LNCaP clone FGC (cell line): Measurements from ENCODE around the gene CYFIP2.

Experiments
- DNase-seq: peaks from one replicate; pipeline ENCODE4 v3.0.0-alpha.2; 2011; ENCODE audit warnings: low read depth
- H3K4me3 ChIP-seq: 2 replicates; pipeline ENCODE4 v1.5.1; 2011; ENCODE audit warnings: mild to moderate bottlenecking, low read depth, low read length, control low read depth
- CTCF ChIP-seq: IDR thresholded peaks from 2 replicates; pipeline ENCODE4 v1.5.1; 2012; ENCODE audit warnings: mild to moderate bottlenecking; ENCODE audit not compliant: control insufficient read depth, insufficient read depth; ENCODE audit errors: extremely low read depth

The CYFIP2 gene

DNA sequence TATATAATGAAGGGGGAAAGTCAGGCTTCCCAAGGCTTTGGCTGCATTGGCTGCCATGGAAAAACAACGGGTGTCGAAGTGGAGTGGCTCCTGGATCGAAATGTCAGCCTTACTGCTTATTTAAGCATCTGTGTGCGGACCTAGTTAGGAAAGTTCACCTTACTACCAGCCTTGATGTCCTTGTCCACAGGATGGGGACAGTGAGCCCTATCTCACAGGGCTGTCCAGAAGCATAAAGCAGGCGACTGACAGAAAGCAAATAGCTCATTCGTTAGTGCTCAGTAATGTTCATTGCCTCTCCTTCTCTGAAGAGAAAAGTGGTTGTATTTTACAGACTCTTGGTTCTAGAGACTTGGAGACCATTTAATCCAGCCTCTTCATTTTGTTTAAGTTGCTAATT is 112.6 kb downstream of the CYFIP2 start:
- no peak for TF ChIP-seq CTCF
- H3K4me3 ChIP-seq, result no peak overlapping the region
- DNase-seq, result no peak

DNA sequence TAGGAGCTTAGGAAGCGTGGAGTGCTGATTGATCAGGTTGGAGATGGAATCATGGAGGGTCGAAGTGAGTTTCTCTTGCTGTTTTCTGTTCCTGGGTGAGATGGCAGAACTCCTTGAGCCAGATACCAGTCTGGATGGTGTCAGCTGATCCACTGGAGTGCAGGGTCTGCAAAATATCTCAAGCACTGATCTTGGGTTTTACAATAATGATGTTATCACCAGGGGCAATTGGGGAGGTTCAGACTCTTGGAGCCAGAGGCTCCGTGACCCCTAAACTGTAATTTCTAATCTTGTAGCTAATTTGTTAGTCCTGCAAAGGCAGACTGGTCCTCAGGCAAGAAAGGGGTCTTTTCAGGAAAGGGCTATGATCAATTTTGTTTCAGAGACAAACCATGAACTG is 114.1 kb downstream of the CYFIP2 start:
- no peak for TF ChIP-seq CTCF
- no peak for DNase-seq
- H3K4me3 ChIP-seq, result no peak overlapping the region

- no peak overlapping the region for H3K4me3 ChIP-seq
- no peak for DNase-seq
- TF ChIP-seq CTCF, result no peak
These were observed 115.8 kb downstream of the CYFIP2 start for GRCh38 chr5:157381746-157382145.

GRCh38 chr5:157382996-157383800 is 117.3 kb downstream of the CYFIP2 start:
- H3K4me3 ChIP-seq, result no peak overlapping the region
- no peak for TF ChIP-seq CTCF

DNA sequence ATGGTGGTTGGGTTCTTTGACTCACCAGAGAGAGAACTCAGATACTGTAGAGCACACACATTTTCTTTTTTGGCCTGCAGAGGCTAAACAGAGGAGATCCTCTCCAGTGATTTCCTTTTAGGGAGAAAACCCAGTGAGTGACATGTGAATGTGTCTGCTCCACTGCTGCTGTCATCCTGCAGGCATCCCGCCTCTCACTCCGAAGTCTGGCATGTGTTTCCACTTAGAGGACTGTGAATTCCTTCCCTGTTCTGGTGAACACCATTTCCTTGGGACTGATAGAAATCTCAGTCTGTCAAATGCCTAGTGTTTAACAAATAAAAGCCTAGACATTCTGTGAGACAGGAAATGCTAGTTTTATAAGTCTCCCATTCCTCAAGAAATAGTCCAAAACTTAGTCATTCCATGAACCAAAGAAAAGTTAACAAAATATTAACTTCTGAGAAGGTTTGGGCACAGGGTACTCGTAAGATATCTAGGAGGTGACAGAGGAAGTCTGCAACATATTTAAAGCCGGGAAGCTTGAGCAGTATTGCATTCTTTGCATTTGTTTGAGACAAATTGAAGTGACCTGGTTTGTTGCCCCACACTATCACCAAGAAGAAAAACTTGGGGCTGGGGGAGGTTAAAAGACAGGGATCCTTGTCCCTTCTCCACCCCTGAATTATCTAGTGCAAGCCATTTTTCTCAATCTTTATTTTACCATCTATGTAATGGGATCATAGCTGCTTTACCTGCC is 119.2 kb downstream of the CYFIP2 start:
- no peak overlapping the region for H3K4me3 ChIP-seq
- no peak for DNase-seq
- no peak for TF ChIP-seq CTCF

More at GRCh38 chr5:157382996-157383800, 117.3 kb downstream of the CYFIP2 start:
- no peak for DNase-seq

DNA sequence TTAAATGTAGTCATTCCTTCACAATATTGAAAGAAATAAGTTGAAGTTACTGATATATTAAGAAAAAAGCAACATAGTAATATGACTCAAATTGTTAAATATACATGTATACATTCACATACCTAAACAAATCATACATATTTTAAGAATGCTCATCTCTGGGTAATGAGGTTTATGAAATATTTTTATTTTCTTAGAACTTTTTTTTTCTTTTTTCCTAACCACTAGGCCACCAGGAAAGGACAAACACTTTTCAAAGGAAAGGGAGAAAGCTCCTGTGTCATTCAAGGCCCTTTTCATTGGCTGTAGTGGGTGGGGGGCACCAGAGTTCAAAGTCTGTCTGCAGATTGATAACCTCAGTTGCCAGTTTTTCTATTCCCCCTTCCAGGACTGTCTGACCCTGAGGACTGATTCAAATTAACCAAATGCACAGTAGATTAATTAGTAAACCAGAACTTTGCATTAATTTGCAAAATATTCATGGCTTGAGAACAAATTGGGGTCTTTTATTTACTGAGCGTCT is 121.2 kb downstream of the CYFIP2 start:
- no peak for TF ChIP-seq CTCF
- H3K4me3 ChIP-seq, result no peak overlapping the region
- DNase-seq, result no peak
